B cell (primary cell): Measurements from ENCODE around the gene CBLIF. TPM values are rescaled to one million over a fixed set of nuclear protein-coding genes. Genes with fewer than 3 reads are reported as not detected.

Source experiments
- ATAC-seq: fragments of 200-7000 bp; cut with Tn5 transposase; one replicate; pipeline ENCODE4 v1.10.0; 2021; ENCODE audit warnings: low read depth, mild to moderate bottlenecking, moderate number of reproducible peaks, moderate library complexity
- CTCF ChIA-PET: fragments of 350-600 bp; sonication (Branson Sonifier 250); formaldehyde crosslinking; loops from one replicate; lab custom pipeline; 2021; ENCODE audit warnings: antibody characterized with exemption, inconsistent platforms; lab: Charles Lee
- POLR2A ChIA-PET: fragments of 350-600 bp; sonication (Branson Sonifier 250); formaldehyde crosslinking; loops from one replicate; lab custom pipeline; 2021; ENCODE audit warnings: antibody characterized with exemption; lab: Charles Lee
- DNase-seq: peaks from one replicate; pipeline ENCODE4 v3.0.0; 2013
- H2AFZ ChIP-seq: 2 replicates; pipeline ENCODE4 v1.6.1; 2012; ENCODE audit warnings: mild to moderate bottlenecking, low read depth, low read length; ENCODE audit not compliant: insufficient read depth, poor library complexity, severe bottlenecking
- H3K27ac ChIP-seq, 2 donors: 1 replicate in 1 of 2; 2 replicates in 1 of 2; pipeline ENCODE4 v1.5.1; 2012 to 2013; ENCODE audit warnings: low read length in 2 of 2, mild to moderate bottlenecking in 2 of 2, moderate library complexity in 1 of 2
- H3K27me3 ChIP-seq, 4 experiments: fragments of 200-600 bp in 1 of 4; sonication (generic) in 1 of 4; replicated peaks in 1 of 4; 1 replicate in 2 of 4; 2 replicates in 2 of 4; pipeline versions ENCODE4 v1.6.1 to v1.7.0; 2013 to 2016; ENCODE audit warnings: low read length in 3 of 4, mild to moderate bottlenecking in 2 of 4, mixed read lengths in 1 of 4, moderate library complexity in 1 of 4; ENCODE audit not compliant: insufficient read depth in 4 of 4, control insufficient read depth in 3 of 4; ENCODE audit errors: control extremely low read depth in 1 of 4
- H3K36me3 ChIP-seq, 2 experiments: replicated peaks in 1 of 2; 1 replicate in 1 of 2; 2 replicates in 1 of 2; pipeline versions ENCODE4 v1.6.1 to v1.7.1; 2013; ENCODE audit warnings: low read length in 1 of 2; ENCODE audit not compliant: insufficient read depth in 2 of 2, control insufficient read depth in 1 of 2; ENCODE audit errors: control extremely low read depth in 1 of 2, extremely low read depth in 1 of 2
- H3K4me1 ChIP-seq, 2 donors: fragments of 200-600 bp in 1 of 2; sonication (generic) in 1 of 2; 1 replicate in 1 of 2; 2 replicates in 1 of 2; pipeline versions ENCODE4 v1.5.1 to v1.6.1; 2013 to 2017; ENCODE audit warnings: low read length in 2 of 2; ENCODE audit not compliant: control insufficient read depth in 2 of 2, insufficient read depth in 2 of 2
- H3K4me2 ChIP-seq: replicated peaks from 2 replicates; pipeline ENCODE3; 2012; ENCODE audit warnings: mild to moderate bottlenecking, low read depth, low read length; ENCODE audit not compliant: poor library complexity, severe bottlenecking
- H3K4me3 ChIP-seq, 5 experiments: fragments of 200-600 bp in 1 of 5; sonication (generic) in 1 of 5; 1 replicate in 3 of 5; 2 replicates in 2 of 5; pipeline versions ENCODE4 v1.5.1 to v1.7.0; 2011 to 2016; ENCODE audit warnings: low read length in 4 of 5, mild to moderate bottlenecking in 4 of 5, low read depth in 2 of 5, control low read depth in 1 of 5, moderate library complexity in 1 of 5; ENCODE audit not compliant: insufficient read depth in 1 of 5; ENCODE audit errors: control extremely low read depth in 1 of 5, extremely low read depth in 1 of 5
- H3K79me2 ChIP-seq: fragments of 200-600 bp; sonication (generic); one replicate; pipeline ENCODE4 v1.6.0; 2016; ENCODE audit warnings: low read length; ENCODE audit not compliant: control insufficient read depth, insufficient read depth
- H3K9ac ChIP-seq: fragments of 200-600 bp; sonication (generic); 2 replicates; pipeline ENCODE4 v1.6.1; 2017; ENCODE audit warnings: mild to moderate bottlenecking, low read length, moderate library complexity
- H3K9me3 ChIP-seq, 3 donors: one replicate each; pipeline versions ENCODE4 v1.6.1 to v1.7.1; 2013; ENCODE audit warnings: low read length in 2 of 3; ENCODE audit not compliant: control insufficient read depth in 2 of 3, insufficient read depth in 1 of 3; ENCODE audit errors: control extremely low read depth in 1 of 3
- H4K20me1 ChIP-seq: 2 replicates; pipeline ENCODE4 v1.6.0; 2012; ENCODE audit warnings: mild to moderate bottlenecking, low read length; ENCODE audit not compliant: insufficient read depth, control insufficient read depth, poor library complexity, severe bottlenecking
- H3K27ac Mint-ChIP-seq: one replicate; pipeline ENCODE4 v1.8.0; 2021; ENCODE audit warnings: mixed read lengths
- H3K27me3 Mint-ChIP-seq: one replicate; pipeline ENCODE4 v1.8.0; 2021; ENCODE audit warnings: mixed read lengths
- H3K4me1 Mint-ChIP-seq: one replicate; pipeline ENCODE4 v1.8.0; 2021; ENCODE audit warnings: mixed read lengths
- H3K4me3 Mint-ChIP-seq: one replicate; pipeline ENCODE4 v1.8.0; 2021; ENCODE audit warnings: mixed read lengths
- H3K9me3 Mint-ChIP-seq: one replicate; pipeline ENCODE4 v1.8.0; 2022; ENCODE audit warnings: mixed read lengths; ENCODE audit not compliant: insufficient read depth
- EZH2 ChIP-seq: IDR thresholded peaks from 2 replicates; pipeline ENCODE4 v1.6.1; 2012; ENCODE audit warnings: borderline replicate concordance, low read depth, mild to moderate bottlenecking, moderate library complexity, low read length; ENCODE audit not compliant: insufficient read depth, poor library complexity, severe bottlenecking
- WGBS: methylation state at CpG from one replicate; pipeline ENCODE4 v1.1.5; 2013; ENCODE audit warnings: missing lambda C conversion rate; ENCODE audit not compliant: insufficient coverage; 5-methylcytosine and 5-hydroxymethylcytosine counted together
- intact Hi-C: fragments of 100-400 bp; cut with micrococcal nuclease; formaldehyde crosslinking; loops from one replicate; pipeline ENCODE4 v1.10.0; 2022
- polyA minus RNA-seq: library from RNA; depleted of rRNA, polyadenylated mRNA; stranded (reverse); fragments of >200 nt; gene quantifications from 2 replicates; pipeline ENCODE4 v1.2.3, GENCODE V29; 2012
- polyA plus RNA-seq: library from polyadenylated mRNA; depleted of rRNA; stranded (reverse); fragments of >200 nt; gene quantifications from 2 replicates; pipeline ENCODE4 v1.2.3, GENCODE V29; 2012
- total RNA-seq, 2 donors: library from RNA; stranded (reverse); fragments of 120-200 nt in 1 of 2; gene quantifications; 1 replicate in 1 of 2; 2 replicates in 1 of 2; pipeline versions ENCODE4 v1.2.3 to v1.2.4, GENCODE V29; 2013 to 2022
- TF ChIP-seq, protein P1 (sequence below): fragments of 200-600 bp; IDR thresholded peaks from one replicate; pipeline ENCODE4 v1.8.0; 2022; ENCODE audit warnings: antibody characterized with exemption, mild to moderate bottlenecking

The CBLIF gene
- not detected in 2 replicates for total RNA-seq
- not detected for total RNA-seq (2013)
- polyA plus RNA-seq = not detected in 2 replicates
- not detected in 2 replicates for polyA minus RNA-seq

- WGBS = no CpG with 5 or more reads among the region's 4 CpGs
- H3K27me3 ChIP-seq = no peaks in the 10 kb centered on the region
- no peaks in the 10 kb centered on the region for H3K79me2 ChIP-seq
- no peak within 1 kb of the TSS for H3K9ac ChIP-seq
- DNase-seq (no peak), ATAC-seq (no peak)
- POLR2A ChIA-PET = no interaction called here
- Mint-ChIP-seq H3K4me3 (no peak within 1 kb of the TSS), H3K9me3 (no peaks in the 10 kb centered on the region), H3K27ac (no peak within 1 kb of the TSS), H3K4me1 (no peaks in the 10 kb centered on the region), H3K27me3 (peaks cover 15% of the 10 kb centered on the region)
- no peak within 1 kb of the TSS for H3K27ac ChIP-seq
- H3K4me2 ChIP-seq = no peak within 1 kb of the TSS
- H3K4me3 ChIP-seq = no peak within 1 kb of the TSS
- H4K20me1 ChIP-seq = no peaks in the 10 kb centered on the region
- no peak within 1 kb of the TSS for H2AFZ ChIP-seq
- CTCF ChIA-PET = no interaction called here
- H3K9me3 ChIP-seq = peaks cover 0 to 3% (median 0%) of the 10 kb centered on the region in 3 donors
- intact Hi-C loops = no loop called here
- H3K36me3 ChIP-seq = no peaks in the 10 kb centered on the region
- no peaks in the 10 kb centered on the region for H3K4me1 ChIP-seq
- TF ChIP-seq, protein P1, sequence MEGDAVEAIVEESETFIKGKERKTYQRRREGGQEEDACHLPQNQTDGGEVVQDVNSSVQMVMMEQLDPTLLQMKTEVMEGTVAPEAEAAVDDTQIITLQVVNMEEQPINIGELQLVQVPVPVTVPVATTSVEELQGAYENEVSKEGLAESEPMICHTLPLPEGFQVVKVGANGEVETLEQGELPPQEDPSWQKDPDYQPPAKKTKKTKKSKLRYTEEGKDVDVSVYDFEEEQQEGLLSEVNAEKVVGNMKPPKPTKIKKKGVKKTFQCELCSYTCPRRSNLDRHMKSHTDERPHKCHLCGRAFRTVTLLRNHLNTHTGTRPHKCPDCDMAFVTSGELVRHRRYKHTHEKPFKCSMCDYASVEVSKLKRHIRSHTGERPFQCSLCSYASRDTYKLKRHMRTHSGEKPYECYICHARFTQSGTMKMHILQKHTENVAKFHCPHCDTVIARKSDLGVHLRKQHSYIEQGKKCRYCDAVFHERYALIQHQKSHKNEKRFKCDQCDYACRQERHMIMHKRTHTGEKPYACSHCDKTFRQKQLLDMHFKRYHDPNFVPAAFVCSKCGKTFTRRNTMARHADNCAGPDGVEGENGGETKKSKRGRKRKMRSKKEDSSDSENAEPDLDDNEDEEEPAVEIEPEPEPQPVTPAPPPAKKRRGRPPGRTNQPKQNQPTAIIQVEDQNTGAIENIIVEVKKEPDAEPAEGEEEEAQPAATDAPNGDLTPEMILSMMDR = no peak
- no peak for TF ChIP-seq EZH2
These were observed at the start of gene CBLIF for GRCh38 chr11:59845399-59845798. TSS of gene CBLIF (minus strand) at chr11:59845499. CDS start at chr11:59845453, 46 bp downstream.

- peaks cover 11% of the 10 kb centered on the region for H3K9me3 Mint-ChIP-seq
- H3K27ac Mint-ChIP-seq = no peak overlapping the region
- H3K9me3 ChIP-seq = peaks cover 0 to 15% (median 2%) of the 10 kb centered on the region in 3 donors
- no peak overlapping the region for H2AFZ ChIP-seq
- no peak for DNase-seq
- WGBS = 100% methylated on average over 1 of the region's 1 CpG
- H3K27ac ChIP-seq = no peak overlapping the region
- no peak overlapping the region for H3K4me3 Mint-ChIP-seq
- H3K79me2 ChIP-seq = no peaks in the 10 kb centered on the region
- H3K4me3 ChIP-seq = no peak overlapping the region
- peaks cover 25% of the 10 kb centered on the region for H3K27me3 Mint-ChIP-seq
- no peak overlapping the region for H3K4me2 ChIP-seq
- ATAC-seq = no peak
- ChIA-PET POLR2A (no interaction called here), CTCF (no interaction called here)
- H4K20me1 ChIP-seq = no peaks in the 10 kb centered on the region
- H3K27me3 ChIP-seq = peaks cover 0 to 3% (median 0%) of the 10 kb centered on the region in 4 experiments
- H3K36me3 ChIP-seq = no peaks in the 10 kb centered on the region
- intact Hi-C loops = no loop called here
- H3K9ac ChIP-seq = no peak overlapping the region
- TF ChIP-seq, protein P1 = no peak
- no peak for TF ChIP-seq EZH2
- H3K4me1 ChIP-seq = no peaks in the 10 kb centered on the region
- no peaks in the 10 kb centered on the region for H3K4me1 Mint-ChIP-seq
These were observed 49.3 kb upstream of the CBLIF start for GRCh38 chr11:59894616-59895015.
